Astrocyte of the spinal cord (primary cell): Measurements from ENCODE around the gene AFG1L.

Experiments used
- DNase-seq: peaks from one replicate; pipeline ENCODE4 v3.0.0; 2011; ENCODE audit warnings: low read depth, low spot score
- H3K4me3 ChIP-seq: 2 replicates; pipeline ENCODE4 v1.5.1; 2011; ENCODE audit warnings: low read depth, mild to moderate bottlenecking, low read length, moderate library complexity
- in situ Hi-C: cut with HindIII; loops from 2 replicates; pipeline ENCODE4 v1.10.0; 2017; ENCODE audit warnings: low sequenced_read_pairs
- TF ChIP-seq, protein P1 (sequence below): IDR thresholded peaks from 2 replicates; pipeline ENCODE4 v1.5.1; 2012; ENCODE audit warnings: low read depth, mild to moderate bottlenecking, low read length, inconsistent platforms

AFG1L gene

DNA sequence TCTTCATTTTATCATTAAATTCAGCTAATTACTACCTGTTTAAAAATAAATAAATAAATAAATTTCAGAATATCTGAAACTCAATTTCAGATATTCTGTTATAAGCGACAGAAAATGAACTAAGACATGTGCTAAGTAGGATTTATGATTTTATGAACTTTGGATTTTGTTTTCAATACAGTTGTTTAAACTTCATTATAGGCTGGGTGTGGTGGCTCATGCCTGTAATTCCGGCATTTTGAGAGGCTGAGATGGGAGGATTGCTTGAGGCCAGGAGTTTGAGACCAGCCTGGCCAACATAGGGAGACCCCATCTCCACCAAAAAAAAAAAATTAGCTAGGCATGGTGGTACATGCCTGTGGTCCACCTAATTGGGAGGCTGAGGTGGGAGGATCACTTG is 36.0 kb downstream of the AFG1L start:
- TF ChIP-seq, protein P1, sequence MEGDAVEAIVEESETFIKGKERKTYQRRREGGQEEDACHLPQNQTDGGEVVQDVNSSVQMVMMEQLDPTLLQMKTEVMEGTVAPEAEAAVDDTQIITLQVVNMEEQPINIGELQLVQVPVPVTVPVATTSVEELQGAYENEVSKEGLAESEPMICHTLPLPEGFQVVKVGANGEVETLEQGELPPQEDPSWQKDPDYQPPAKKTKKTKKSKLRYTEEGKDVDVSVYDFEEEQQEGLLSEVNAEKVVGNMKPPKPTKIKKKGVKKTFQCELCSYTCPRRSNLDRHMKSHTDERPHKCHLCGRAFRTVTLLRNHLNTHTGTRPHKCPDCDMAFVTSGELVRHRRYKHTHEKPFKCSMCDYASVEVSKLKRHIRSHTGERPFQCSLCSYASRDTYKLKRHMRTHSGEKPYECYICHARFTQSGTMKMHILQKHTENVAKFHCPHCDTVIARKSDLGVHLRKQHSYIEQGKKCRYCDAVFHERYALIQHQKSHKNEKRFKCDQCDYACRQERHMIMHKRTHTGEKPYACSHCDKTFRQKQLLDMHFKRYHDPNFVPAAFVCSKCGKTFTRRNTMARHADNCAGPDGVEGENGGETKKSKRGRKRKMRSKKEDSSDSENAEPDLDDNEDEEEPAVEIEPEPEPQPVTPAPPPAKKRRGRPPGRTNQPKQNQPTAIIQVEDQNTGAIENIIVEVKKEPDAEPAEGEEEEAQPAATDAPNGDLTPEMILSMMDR = no peak
- DNase-seq = no peak
- no peak overlapping the region for H3K4me3 ChIP-seq
- in situ Hi-C loops = no loop called here

DNA sequence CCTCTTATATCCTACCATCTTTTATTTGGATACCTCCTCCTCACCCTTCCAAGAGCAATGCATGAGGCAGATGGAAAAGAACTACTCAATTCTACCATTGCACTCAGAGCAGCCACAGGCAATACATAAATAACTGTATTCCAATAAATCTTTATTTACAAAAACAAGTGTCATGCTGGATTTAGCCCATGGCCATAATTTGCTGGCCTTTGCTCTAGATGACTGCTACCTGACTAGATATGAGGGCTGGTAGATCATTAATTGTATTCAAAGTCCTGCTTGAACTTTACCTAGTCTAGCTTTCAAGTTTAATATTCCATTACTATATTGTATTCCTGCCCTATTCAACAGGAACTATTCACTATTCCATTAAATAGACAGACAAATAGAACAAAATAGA is 37.1 kb downstream of the AFG1L start:
- TF ChIP-seq, protein P1 = no peak
- H3K4me3 ChIP-seq = no peak overlapping the region
- DNase-seq = no peak
- in situ Hi-C loops = no loop called here

DNA sequence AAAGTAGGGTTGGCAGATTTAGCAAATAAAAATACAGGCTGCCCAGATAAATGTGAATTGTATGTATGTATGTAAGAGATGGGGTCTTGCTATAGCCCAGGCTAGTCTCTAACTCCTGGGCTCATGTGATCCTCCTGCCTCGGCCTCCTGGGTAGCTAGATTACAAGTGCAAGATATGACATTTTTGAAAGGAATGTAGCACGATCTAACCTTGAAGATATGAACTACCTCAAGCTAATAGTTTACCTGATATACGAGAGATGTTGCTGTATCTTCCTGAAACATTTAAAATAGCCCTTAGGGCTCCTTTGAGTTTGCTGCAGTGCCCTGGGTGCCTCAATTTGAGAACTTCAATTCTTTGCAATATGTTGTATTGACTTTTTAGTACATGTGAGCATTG is 42.1 kb downstream of the AFG1L start:
- DNase-seq = no peak
- in situ Hi-C loops = no loop called here
- H3K4me3 ChIP-seq = no peak overlapping the region
- TF ChIP-seq, protein P1 = no peak

DNA sequence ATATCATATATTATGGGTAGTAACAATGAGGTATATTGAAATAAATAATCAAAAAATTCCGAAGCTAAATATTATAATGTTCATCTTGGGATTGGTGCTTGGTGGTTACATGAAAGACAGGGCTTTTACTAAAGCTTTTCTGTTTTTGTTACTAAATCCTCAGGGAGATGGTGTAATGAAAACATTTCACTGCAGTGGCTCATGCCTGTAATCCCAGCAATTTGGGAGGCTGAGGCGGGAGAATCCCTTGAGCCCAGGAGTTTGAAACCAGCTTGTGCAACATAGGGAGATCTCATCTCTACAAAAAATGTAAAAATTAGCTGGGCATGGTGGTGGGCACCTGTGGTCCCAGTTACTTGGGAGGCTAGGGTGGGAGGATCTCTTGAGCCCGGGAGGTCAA is 42.9 kb downstream of the AFG1L start:
- no peak for DNase-seq
- no peak overlapping the region for H3K4me3 ChIP-seq
- TF ChIP-seq, protein P1 = no peak
- in situ Hi-C loops = no loop called here

DNA sequence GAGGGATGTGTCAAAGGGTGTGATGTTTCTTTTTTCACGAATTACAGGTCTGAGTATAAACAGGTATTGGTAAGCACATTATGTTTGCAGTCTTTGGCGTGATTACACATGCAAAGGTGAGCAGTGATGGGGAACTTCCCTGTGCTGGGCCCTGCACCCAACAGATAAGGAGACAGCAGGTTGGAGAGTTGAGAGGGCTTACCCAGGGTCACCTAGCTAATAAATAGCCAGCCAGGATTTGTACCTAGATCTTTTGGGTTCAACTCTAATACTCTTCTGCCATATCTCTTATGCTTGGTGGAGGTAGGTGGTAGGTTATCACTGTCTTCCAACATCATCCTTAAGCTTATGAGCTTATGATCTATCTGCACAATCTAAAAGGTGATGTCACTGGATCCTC is 46.5 kb downstream of the AFG1L start:
- in situ Hi-C loops = no loop called here
- no peak overlapping the region for H3K4me3 ChIP-seq
- TF ChIP-seq, protein P1 = no peak
- no peak for DNase-seq

DNA sequence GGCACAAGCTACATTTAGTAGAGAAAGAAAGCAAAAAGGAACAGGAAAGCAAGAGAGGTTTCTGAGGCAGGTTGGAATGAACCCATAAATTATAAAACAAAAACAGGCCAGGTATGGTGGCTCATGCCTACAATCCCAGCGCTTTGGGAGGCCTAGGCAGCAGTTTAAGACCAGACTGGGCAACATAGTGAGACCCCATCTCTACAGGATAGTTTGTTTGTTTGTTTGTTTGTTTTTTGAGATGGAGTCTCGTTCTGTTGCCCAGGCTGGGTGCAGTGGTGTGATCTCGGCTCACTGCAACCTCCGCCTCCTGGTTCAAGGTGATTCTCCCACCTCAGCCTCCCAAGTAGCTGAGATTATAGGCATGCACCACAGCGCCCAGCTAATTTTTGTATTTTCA is 49.0 kb downstream of the AFG1L start:
- TF ChIP-seq, protein P1 = no peak
- in situ Hi-C loops = no loop called here
- DNase-seq = no peak
- no peak overlapping the region for H3K4me3 ChIP-seq
